B cell (primary cell): ENCODE data around the gene PPFIA1. TPM values are rescaled to one million over a fixed set of nuclear protein-coding genes. Genes with fewer than 3 reads are reported as not detected.

Experiments
- ATAC-seq: fragments of 200-7000 bp; cut with Tn5 transposase; one replicate; pipeline ENCODE4 v1.10.0; 2021; ENCODE audit warnings: low read depth, mild to moderate bottlenecking, moderate number of reproducible peaks, moderate library complexity
- CTCF ChIA-PET: fragments of 350-600 bp; sonication (Branson Sonifier 250); formaldehyde crosslinking; loops from one replicate; lab custom pipeline; 2021; ENCODE audit warnings: antibody characterized with exemption, inconsistent platforms; lab: Charles Lee
- POLR2A ChIA-PET: fragments of 350-600 bp; sonication (Branson Sonifier 250); formaldehyde crosslinking; loops from one replicate; lab custom pipeline; 2021; ENCODE audit warnings: antibody characterized with exemption; lab: Charles Lee
- DNase-seq: peaks from one replicate; pipeline ENCODE4 v3.0.0; 2013
- H2AFZ ChIP-seq: 2 replicates; pipeline ENCODE4 v1.6.1; 2012; ENCODE audit warnings: mild to moderate bottlenecking, low read depth, low read length; ENCODE audit not compliant: insufficient read depth, poor library complexity, severe bottlenecking
- H3K27ac ChIP-seq, 2 donors: 1 replicate in 1 of 2; 2 replicates in 1 of 2; pipeline ENCODE4 v1.5.1; 2012 to 2013; ENCODE audit warnings: low read length in 2 of 2, mild to moderate bottlenecking in 2 of 2, moderate library complexity in 1 of 2
- H3K27me3 ChIP-seq, 4 experiments: fragments of 200-600 bp in 1 of 4; sonication (generic) in 1 of 4; replicated peaks in 1 of 4; 1 replicate in 2 of 4; 2 replicates in 2 of 4; pipeline versions ENCODE4 v1.6.1 to v1.7.0; 2013 to 2016; ENCODE audit warnings: low read length in 3 of 4, mild to moderate bottlenecking in 2 of 4, mixed read lengths in 1 of 4, moderate library complexity in 1 of 4; ENCODE audit not compliant: insufficient read depth in 4 of 4, control insufficient read depth in 3 of 4; ENCODE audit errors: control extremely low read depth in 1 of 4
- H3K36me3 ChIP-seq, 2 experiments: replicated peaks in 1 of 2; 1 replicate in 1 of 2; 2 replicates in 1 of 2; pipeline versions ENCODE4 v1.6.1 to v1.7.1; 2013; ENCODE audit warnings: low read length in 1 of 2; ENCODE audit not compliant: insufficient read depth in 2 of 2, control insufficient read depth in 1 of 2; ENCODE audit errors: control extremely low read depth in 1 of 2, extremely low read depth in 1 of 2
- H3K4me1 ChIP-seq, 2 donors: fragments of 200-600 bp in 1 of 2; sonication (generic) in 1 of 2; 1 replicate in 1 of 2; 2 replicates in 1 of 2; pipeline versions ENCODE4 v1.5.1 to v1.6.1; 2013 to 2017; ENCODE audit warnings: low read length in 2 of 2; ENCODE audit not compliant: control insufficient read depth in 2 of 2, insufficient read depth in 2 of 2
- H3K4me2 ChIP-seq: replicated peaks from 2 replicates; pipeline ENCODE3; 2012; ENCODE audit warnings: mild to moderate bottlenecking, low read depth, low read length; ENCODE audit not compliant: poor library complexity, severe bottlenecking
- H3K4me3 ChIP-seq, 5 experiments: fragments of 200-600 bp in 1 of 5; sonication (generic) in 1 of 5; 1 replicate in 3 of 5; 2 replicates in 2 of 5; pipeline versions ENCODE4 v1.5.1 to v1.7.0; 2011 to 2016; ENCODE audit warnings: low read length in 4 of 5, mild to moderate bottlenecking in 4 of 5, low read depth in 2 of 5, control low read depth in 1 of 5, moderate library complexity in 1 of 5; ENCODE audit not compliant: insufficient read depth in 1 of 5; ENCODE audit errors: control extremely low read depth in 1 of 5, extremely low read depth in 1 of 5
- H3K79me2 ChIP-seq: fragments of 200-600 bp; sonication (generic); one replicate; pipeline ENCODE4 v1.6.0; 2016; ENCODE audit warnings: low read length; ENCODE audit not compliant: control insufficient read depth, insufficient read depth
- H3K9ac ChIP-seq: fragments of 200-600 bp; sonication (generic); 2 replicates; pipeline ENCODE4 v1.6.1; 2017; ENCODE audit warnings: mild to moderate bottlenecking, low read length, moderate library complexity
- H3K9me3 ChIP-seq, 3 donors: one replicate each; pipeline versions ENCODE4 v1.6.1 to v1.7.1; 2013; ENCODE audit warnings: low read length in 2 of 3; ENCODE audit not compliant: control insufficient read depth in 2 of 3, insufficient read depth in 1 of 3; ENCODE audit errors: control extremely low read depth in 1 of 3
- H4K20me1 ChIP-seq: 2 replicates; pipeline ENCODE4 v1.6.0; 2012; ENCODE audit warnings: mild to moderate bottlenecking, low read length; ENCODE audit not compliant: insufficient read depth, control insufficient read depth, poor library complexity, severe bottlenecking
- H3K27ac Mint-ChIP-seq: one replicate; pipeline ENCODE4 v1.8.0; 2021; ENCODE audit warnings: mixed read lengths
- H3K27me3 Mint-ChIP-seq: one replicate; pipeline ENCODE4 v1.8.0; 2021; ENCODE audit warnings: mixed read lengths
- H3K4me1 Mint-ChIP-seq: one replicate; pipeline ENCODE4 v1.8.0; 2021; ENCODE audit warnings: mixed read lengths
- H3K4me3 Mint-ChIP-seq: one replicate; pipeline ENCODE4 v1.8.0; 2021; ENCODE audit warnings: mixed read lengths
- H3K9me3 Mint-ChIP-seq: one replicate; pipeline ENCODE4 v1.8.0; 2022; ENCODE audit warnings: mixed read lengths; ENCODE audit not compliant: insufficient read depth
- EZH2 ChIP-seq: IDR thresholded peaks from 2 replicates; pipeline ENCODE4 v1.6.1; 2012; ENCODE audit warnings: borderline replicate concordance, low read depth, mild to moderate bottlenecking, moderate library complexity, low read length; ENCODE audit not compliant: insufficient read depth, poor library complexity, severe bottlenecking
- WGBS: methylation state at CpG from one replicate; pipeline ENCODE4 v1.1.5; 2013; ENCODE audit warnings: missing lambda C conversion rate; ENCODE audit not compliant: insufficient coverage; 5-methylcytosine and 5-hydroxymethylcytosine counted together
- intact Hi-C: fragments of 100-400 bp; cut with micrococcal nuclease; formaldehyde crosslinking; loops from one replicate; pipeline ENCODE4 v1.10.0; 2022
- polyA plus RNA-seq: library from polyadenylated mRNA; depleted of rRNA; stranded (reverse); fragments of >200 nt; gene quantifications from 2 replicates; pipeline ENCODE4 v1.2.3, GENCODE V29; 2012
- total RNA-seq, 2 donors: library from RNA; stranded (reverse); fragments of 120-200 nt in 1 of 2; gene quantifications; 1 replicate in 1 of 2; 2 replicates in 1 of 2; pipeline versions ENCODE4 v1.2.3 to v1.2.4, GENCODE V29; 2013 to 2022
- TF ChIP-seq, protein P1 (sequence below): fragments of 200-600 bp; IDR thresholded peaks from one replicate; pipeline ENCODE4 v1.8.0; 2022; ENCODE audit warnings: antibody characterized with exemption, mild to moderate bottlenecking

PPFIA1 gene
- total and polyA plus RNA-seq, 2 donors (not counting 1 experiment from before 2014, with no cell fraction given), result 21.8 to 70.4 TPM

DNA sequence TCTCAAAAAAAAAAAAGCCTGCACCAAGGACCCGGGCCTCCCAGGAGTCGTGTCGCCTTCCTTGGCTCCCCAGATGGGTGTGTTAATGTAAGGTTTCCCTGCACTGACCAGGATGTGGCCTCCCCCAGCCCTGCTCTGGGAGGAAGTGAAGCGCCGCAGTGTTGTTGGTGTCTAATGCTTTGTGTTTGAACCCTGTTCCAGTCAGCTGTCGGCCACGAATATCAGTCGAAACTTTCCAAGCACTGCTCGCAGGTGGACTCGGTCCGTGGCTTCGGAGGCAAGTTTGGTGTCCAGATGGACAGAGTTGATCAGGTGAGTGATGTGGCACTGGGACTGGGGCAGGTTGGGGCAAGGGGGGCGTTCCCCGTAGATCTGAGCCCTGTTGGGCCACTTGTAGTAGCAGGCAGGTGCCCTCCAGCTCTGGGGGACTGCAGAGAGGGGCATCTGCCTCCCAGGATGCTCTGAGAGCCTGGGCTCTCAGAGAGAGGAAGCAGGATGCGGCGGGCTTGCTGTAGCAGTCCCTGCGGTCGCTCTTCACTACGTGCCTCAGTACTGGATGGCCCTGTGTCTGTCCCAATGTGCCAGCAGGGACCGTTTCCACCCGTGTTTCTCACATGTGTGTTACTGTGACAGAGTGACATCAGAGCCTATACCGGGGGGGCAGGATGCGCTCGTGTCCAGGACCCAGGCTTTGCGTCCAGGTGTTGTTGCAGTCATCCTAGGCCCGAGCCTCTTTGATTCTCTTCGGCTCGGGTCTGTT lies 144.0 kb downstream of the PPFIA1 start:
- 95% methylated on average over 26 of the region's 28 CpGs for WGBS
- Mint-ChIP-seq H3K9me3 (no peaks in the 10 kb centered on the region), H3K4me1 (no peaks in the 10 kb centered on the region), H3K4me3 (no peak overlapping the region), H3K27me3 (peaks cover 44% of the 10 kb centered on the region), H3K27ac (no peak overlapping the region)
- Histone ChIP-seq H3K4me1 (no peaks in the 10 kb centered on the region), H3K9me3 (peaks cover 0 to 4% (median 0%) of the 10 kb centered on the region in 3 donors), H3K4me2 (no peak overlapping the region), H3K36me3 (no peaks in the 10 kb centered on the region), H3K27me3 (peaks cover 0 to 39% (median 0%) of the 10 kb centered on the region in 4 experiments), H2AFZ (no peak overlapping the region), H3K9ac (no peak overlapping the region), H3K4me3 (no peak overlapping the region), H3K27ac (no peak overlapping the region), H3K79me2 (no peaks in the 10 kb centered on the region), H4K20me1 (no peaks in the 10 kb centered on the region)
- TF ChIP-seq EZH2, result no peak
- TF ChIP-seq, protein P1, sequence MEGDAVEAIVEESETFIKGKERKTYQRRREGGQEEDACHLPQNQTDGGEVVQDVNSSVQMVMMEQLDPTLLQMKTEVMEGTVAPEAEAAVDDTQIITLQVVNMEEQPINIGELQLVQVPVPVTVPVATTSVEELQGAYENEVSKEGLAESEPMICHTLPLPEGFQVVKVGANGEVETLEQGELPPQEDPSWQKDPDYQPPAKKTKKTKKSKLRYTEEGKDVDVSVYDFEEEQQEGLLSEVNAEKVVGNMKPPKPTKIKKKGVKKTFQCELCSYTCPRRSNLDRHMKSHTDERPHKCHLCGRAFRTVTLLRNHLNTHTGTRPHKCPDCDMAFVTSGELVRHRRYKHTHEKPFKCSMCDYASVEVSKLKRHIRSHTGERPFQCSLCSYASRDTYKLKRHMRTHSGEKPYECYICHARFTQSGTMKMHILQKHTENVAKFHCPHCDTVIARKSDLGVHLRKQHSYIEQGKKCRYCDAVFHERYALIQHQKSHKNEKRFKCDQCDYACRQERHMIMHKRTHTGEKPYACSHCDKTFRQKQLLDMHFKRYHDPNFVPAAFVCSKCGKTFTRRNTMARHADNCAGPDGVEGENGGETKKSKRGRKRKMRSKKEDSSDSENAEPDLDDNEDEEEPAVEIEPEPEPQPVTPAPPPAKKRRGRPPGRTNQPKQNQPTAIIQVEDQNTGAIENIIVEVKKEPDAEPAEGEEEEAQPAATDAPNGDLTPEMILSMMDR, result no peak
- ATAC-seq, result no peak
- no peak for DNase-seq
- intact Hi-C loops, result no loop called here
- ChIA-PET POLR2A (no interaction called here), CTCF (interaction anchor here (0.5 kb wide), 1 partner anchor 625 kb away, joined by 3 read pairs; no protein-coding TSS in a partner anchor)

DNA sequence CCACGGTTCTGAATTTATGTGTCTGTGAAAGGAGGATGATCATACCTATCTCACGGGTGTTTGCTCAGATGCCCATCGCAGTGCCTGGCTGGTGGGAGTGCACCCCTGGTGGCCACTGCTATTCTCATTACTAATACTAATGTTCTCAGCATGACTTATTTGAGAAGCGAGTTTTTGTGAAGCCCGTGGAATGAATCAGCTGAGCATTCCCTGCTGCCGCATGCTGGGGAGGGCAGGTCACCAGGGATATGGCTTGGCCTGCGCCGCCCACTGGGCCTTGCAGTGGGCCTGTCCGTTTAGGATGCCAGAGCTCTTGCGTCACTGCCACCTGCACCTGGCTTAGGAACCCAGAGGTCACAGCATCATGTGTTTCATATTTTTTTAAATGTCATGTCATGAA lies 144.7 kb downstream of the PPFIA1 start:
- H3K4me2 ChIP-seq, result no peak overlapping the region
- intact Hi-C loops, result no loop called here
- ChIA-PET CTCF (interaction anchor here (0.5 to 1.0 kb wide), 2 partner anchors 54 to 625 kb away, joined by 3 read pairs; no protein-coding TSS in a partner anchor), POLR2A (no interaction called here)
- no peak for TF ChIP-seq EZH2
- TF ChIP-seq, protein P1, result no peak
- H3K4me1 Mint-ChIP-seq, result no peaks in the 10 kb centered on the region
- DNase-seq, result no peak
- no peak overlapping the region for H3K4me3 ChIP-seq
- no peak for ATAC-seq
- H4K20me1 ChIP-seq, result no peaks in the 10 kb centered on the region
- 92% methylated on average over 10 of the region's 10 CpGs for WGBS
- H3K9ac ChIP-seq, result no peak overlapping the region
- H3K27me3 ChIP-seq, result peaks cover 0 to 35% (median 0%) of the 10 kb centered on the region in 4 experiments
- H3K9me3 Mint-ChIP-seq, result no peaks in the 10 kb centered on the region
- no peaks in the 10 kb centered on the region for H3K36me3 ChIP-seq
- H3K27ac ChIP-seq, result no peak overlapping the region
- no peaks in the 10 kb centered on the region for H3K79me2 ChIP-seq
- H3K27ac Mint-ChIP-seq, result no peak overlapping the region
- no peak overlapping the region for H2AFZ ChIP-seq
- no peak overlapping the region for H3K4me3 Mint-ChIP-seq
- no peaks in the 10 kb centered on the region for H3K4me1 ChIP-seq
- peaks cover 0 to 4% (median 0%) of the 10 kb centered on the region in 3 donors for H3K9me3 ChIP-seq
- H3K27me3 Mint-ChIP-seq, result peaks cover 40% of the 10 kb centered on the region
